ENCODE data around the gene COPS6. TPM values are rescaled to one million over a fixed set of nuclear protein-coding genes. Genes with fewer than 3 reads are reported as not detected.
"Not testable (repeated sequence)": the region's sequence is repeated elsewhere in the genome, so short reads cannot be mapped to it uniquely, and the experiment has no call there.

Gene COPS6
- total and polyA plus RNA-seq, 7 donors: 58.4 to 91.3 (median 80.2) TPM

DNA sequence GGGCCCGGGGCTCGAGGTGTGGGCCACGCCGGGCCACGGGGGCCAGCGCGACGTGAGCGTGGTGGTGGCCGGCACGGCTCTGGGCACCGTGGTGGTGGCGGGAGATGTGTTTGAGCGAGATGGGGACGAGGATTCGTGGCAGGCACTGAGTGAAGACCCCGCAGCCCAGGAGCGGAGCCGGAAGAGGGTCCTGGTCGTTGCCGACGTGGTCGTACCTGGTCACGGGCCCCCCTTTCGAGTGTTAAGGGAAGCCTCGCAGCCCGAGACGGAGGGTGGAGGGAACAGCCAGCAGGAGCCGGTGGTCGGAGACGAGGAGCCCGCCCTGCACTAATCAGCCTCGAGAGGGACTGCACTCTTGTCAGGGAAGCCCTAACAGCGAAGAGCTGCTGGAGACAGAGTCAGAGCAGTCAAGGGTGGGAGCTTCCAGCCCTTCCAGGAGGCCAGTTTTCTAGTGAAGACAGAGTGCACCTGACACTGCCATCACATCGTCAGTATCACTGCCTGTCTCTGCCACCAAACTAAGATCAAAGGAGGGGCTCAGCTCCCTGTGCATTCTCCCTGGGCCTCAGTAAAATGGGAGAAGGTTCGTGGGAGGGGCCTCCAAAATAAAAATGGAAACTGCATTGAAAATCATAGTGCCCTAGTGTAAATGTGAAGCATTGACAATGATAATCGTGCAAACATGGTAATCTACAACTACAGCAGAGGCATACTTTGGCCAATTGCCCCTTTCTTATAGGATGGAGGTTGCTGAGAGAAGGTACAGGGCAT, 39.3 kb downstream of the COPS6 start:
- peaks cover 0 to 33% (median 24%) of the 10 kb centered on the region in 4 donors for H3K4me1 ChIP-seq
- TF ChIP-seq, protein P1, sequence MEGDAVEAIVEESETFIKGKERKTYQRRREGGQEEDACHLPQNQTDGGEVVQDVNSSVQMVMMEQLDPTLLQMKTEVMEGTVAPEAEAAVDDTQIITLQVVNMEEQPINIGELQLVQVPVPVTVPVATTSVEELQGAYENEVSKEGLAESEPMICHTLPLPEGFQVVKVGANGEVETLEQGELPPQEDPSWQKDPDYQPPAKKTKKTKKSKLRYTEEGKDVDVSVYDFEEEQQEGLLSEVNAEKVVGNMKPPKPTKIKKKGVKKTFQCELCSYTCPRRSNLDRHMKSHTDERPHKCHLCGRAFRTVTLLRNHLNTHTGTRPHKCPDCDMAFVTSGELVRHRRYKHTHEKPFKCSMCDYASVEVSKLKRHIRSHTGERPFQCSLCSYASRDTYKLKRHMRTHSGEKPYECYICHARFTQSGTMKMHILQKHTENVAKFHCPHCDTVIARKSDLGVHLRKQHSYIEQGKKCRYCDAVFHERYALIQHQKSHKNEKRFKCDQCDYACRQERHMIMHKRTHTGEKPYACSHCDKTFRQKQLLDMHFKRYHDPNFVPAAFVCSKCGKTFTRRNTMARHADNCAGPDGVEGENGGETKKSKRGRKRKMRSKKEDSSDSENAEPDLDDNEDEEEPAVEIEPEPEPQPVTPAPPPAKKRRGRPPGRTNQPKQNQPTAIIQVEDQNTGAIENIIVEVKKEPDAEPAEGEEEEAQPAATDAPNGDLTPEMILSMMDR (IDR thresholded peaks at IDR 0.05): no peak
- TF ChIP-seq POLR2A (IDR thresholded peaks at IDR 0.05): no peak
- no peak for TF ChIP-seq EP300 (IDR thresholded peaks at IDR 0.05)
- TF ChIP-seq POLR2AphosphoS5 (IDR thresholded peaks at IDR 0.05): no peak
- peak overlapping the region; percentile 91 to 95 (median 94) for H3K27ac ChIP-seq
- no peaks in the 10 kb centered on the region for H3K9me3 ChIP-seq
- H3K27me3 ChIP-seq: no peaks in the 10 kb centered on the region
- intact Hi-C loops (cut with DNase I): loop anchor here (2.0 to 5.0 kb wide), 4 partner anchors 27 to 211 kb away; partner anchors contain the start of genes AP4M1, COPS6, MCM7 and TRIM4
- peak overlapping the region; percentile 64 to 88 (median 80) for H3K4me3 ChIP-seq
- DNase-seq: no peak
- 2 to 5% methylated on average over 37 of the region's 37 CpGs for WGBS, 2 donors
- peaks cover 0 to 7% (median 0%) of the 10 kb centered on the region in 4 donors for H3K36me3 ChIP-seq

DNA sequence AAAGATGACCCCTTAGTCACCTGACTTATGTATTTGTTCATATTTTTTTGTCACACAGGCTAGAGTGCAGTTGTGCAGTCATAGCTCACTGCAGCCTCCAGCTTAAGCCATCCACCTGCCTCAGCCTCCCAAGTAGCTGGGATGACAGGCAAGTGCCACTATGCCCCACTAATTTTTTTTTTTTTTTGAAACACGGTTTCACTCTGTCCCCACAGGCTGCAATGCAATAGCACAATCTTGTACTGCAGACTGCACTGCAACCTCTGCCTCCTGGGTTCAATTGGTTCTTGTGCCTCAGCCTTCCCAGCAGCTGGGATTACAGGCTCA, 39.8 kb downstream of the COPS6 start:
- H3K27ac ChIP-seq: peak overlapping the region in 3 of 4 donors; percentile 93 to 95 (median 94)
- intact Hi-C loops (cut with DNase I): loop anchor here (5.0 kb wide), 2 partner anchors 136 to 211 kb away; partner anchors contain the start of gene TRIM4

DNA sequence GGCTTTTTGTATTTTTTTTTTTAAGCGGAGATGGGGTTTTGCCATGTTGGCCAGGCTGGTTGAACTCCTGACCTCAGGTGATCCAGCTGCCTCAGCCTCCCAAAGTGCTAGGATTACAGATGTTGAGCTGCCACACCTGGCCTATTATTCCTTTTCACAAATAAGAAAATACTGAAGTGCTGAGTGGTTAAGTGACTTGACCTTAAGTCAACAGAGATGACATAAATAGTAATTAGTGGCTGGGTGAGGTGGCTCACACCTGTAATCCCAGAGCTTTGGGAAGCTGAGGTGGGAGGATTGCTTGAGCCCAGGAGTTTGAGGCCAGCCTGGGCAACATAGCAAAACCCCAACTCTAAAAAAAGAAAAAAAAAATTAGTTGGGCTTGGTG, 41.4 kb downstream of the COPS6 start:
- H3K36me3 ChIP-seq; H3K27ac ChIP-seq; DNase-seq; H3K4me3 ChIP-seq; H3K9me3 ChIP-seq; H3K27me3 ChIP-seq; intact Hi-C loops (cut with DNase I): not testable (repeated sequence)
- H3K4me1 ChIP-seq: peaks cover 0 to 33% (median 24%) of the 10 kb centered on the region in 4 donors
- WGBS, 2 donors: 94 to 98% methylated on average over 1 of the region's 1 CpG

More for the DNA sequence above, 39.8 kb downstream of the COPS6 start:
- no peaks in the 10 kb centered on the region for H3K27me3 ChIP-seq
- H3K9me3 ChIP-seq: no peaks in the 10 kb centered on the region
- WGBS, 2 donors: 39 to 56% methylated on average over 1 of the region's 1 CpG
- H3K36me3 ChIP-seq: peaks cover 0 to 4% (median 0%) of the 10 kb centered on the region in 4 donors
- no peak overlapping the region for H3K4me3 ChIP-seq
- TF ChIP-seq, protein P1 (IDR thresholded peaks at IDR 0.05): no peak
- no peak for TF ChIP-seq POLR2A (IDR thresholded peaks at IDR 0.05)
- no peak for TF ChIP-seq POLR2AphosphoS5 (IDR thresholded peaks at IDR 0.05)
- no peak for TF ChIP-seq EP300 (IDR thresholded peaks at IDR 0.05)
- DNase-seq: no peak
- H3K4me1 ChIP-seq: peaks cover 0 to 33% (median 24%) of the 10 kb centered on the region in 4 donors

DNA sequence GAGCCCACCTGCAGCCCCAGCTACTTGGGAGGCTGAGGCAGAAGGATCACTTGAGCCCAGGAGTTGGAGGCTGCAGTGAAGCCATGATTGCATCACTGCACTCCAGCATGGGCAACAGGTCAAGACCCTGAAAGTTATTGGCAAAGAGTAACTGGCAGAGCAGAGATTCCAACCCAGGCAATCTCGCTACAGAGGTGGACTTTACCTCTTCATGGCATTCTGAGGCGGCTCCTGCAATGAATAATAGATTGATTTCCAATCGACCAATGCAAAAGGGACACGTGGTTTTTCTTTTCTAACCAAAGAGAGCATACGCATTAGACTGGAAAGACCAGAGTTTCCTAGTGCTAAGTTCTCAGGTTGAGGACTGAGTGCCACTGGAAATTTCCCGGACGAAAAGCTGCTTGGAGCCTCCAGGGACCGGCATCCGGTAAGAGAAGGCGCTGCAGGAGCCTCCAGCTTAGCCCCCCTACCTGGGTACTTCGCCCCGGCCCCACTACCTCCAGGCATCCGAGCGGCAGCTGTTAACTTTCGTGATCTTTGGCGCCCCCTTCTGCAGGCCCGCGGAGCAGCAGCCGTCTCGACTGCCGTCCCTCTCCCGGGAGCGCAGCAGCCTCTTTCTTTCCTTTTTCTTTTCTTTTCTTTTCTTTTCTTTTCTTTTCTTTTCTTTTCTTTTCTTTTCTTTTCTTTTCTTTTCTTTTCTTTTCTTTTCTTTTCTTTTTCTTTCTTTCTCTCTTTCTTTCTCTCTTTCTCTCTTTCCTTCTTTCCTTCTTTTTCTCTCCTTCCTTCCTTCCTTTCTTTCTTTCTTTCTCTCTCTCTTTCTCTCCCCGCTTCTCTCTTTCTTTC, 42.1 kb downstream of the COPS6 start:
- Histone ChIP-seq H3K4me3 (no peak overlapping the region), H3K27ac (no peak overlapping the region), H3K36me3 (no peaks in the 10 kb centered on the region), H3K27me3 (no peaks in the 10 kb centered on the region), H3K4me1 (peaks cover 0 to 28% (median 22%) of the 10 kb centered on the region in 4 donors), H3K9me3 (no peaks in the 10 kb centered on the region)
- 5 to 13% methylated on average over 24 of the region's 24 CpGs for WGBS, 2 donors
- intact Hi-C loops (cut with DNase I): no loop called here
- no peak for TF ChIP-seq EP300 (IDR thresholded peaks at IDR 0.05)
- TF ChIP-seq, protein P1 (IDR thresholded peaks at IDR 0.05): peak; percentile 73 to 92 (median 83)
- peak; percentile 89 for DNase-seq

DNA sequence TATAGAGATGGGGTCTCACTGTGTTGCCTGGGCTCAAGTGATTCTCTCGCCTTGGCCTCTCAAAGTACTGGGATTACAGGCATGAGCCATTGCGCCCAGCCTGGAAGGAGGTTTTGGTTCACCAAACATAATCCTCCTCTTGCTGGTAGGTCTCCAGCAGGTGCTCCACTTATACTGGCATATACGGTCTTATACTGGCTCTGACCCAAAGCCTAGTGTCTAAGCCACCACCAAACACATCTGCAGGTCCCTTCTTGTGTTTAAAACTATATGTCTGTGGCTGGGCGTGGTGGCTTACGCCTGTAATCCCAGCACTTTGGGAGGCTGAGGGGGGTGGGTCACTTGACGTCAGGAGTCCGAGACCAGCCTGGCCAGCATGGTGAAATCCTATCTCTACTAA, 43.4 kb downstream of the COPS6 start:
- Histone ChIP-seq H3K27ac (no peak overlapping the region), H3K27me3 (no peaks in the 10 kb centered on the region), H3K9me3 (no peaks in the 10 kb centered on the region), H3K36me3 (no peaks in the 10 kb centered on the region), H3K4me3 (no peak overlapping the region), H3K4me1 (peaks cover 0 to 24% (median 14%) of the 10 kb centered on the region in 4 donors)
- no peak for DNase-seq
- WGBS, 2 donors: 61 to 69% methylated on average over 7 of the region's 7 CpGs
- TF ChIP-seq POLR2AphosphoS5 (IDR thresholded peaks at IDR 0.05) (no peak), EP300 (IDR thresholded peaks at IDR 0.05) (no peak), POLR2A (IDR thresholded peaks at IDR 0.05) (no peak)
- TF ChIP-seq, protein P1 (IDR thresholded peaks at IDR 0.05): no peak
- intact Hi-C loops (cut with DNase I): loop anchor here (2.0 kb wide), 1 partner anchor 85 kb away; no protein-coding TSS in a partner anchor
